Stimulated activated CD4-positive, alpha-beta T cell treated with anti-CD3 and anti-CD28 coated beads, Interleukin-15, amount 100 ng/mL, for 48 hours (primary cell): Measurements from ENCODE around the gene GRID1.
"Not testable (repeated sequence)": the region's sequence is repeated elsewhere in the genome, so short reads cannot be mapped to it uniquely, and the experiment has no call there.

Experiments
- DNase-seq, 2 donors: peaks; one replicate each; pipeline ENCODE4 v3.0.0-alpha.2; 2020; ENCODE audit warnings: low read depth in 2 of 2

Gene GRID1

DNA sequence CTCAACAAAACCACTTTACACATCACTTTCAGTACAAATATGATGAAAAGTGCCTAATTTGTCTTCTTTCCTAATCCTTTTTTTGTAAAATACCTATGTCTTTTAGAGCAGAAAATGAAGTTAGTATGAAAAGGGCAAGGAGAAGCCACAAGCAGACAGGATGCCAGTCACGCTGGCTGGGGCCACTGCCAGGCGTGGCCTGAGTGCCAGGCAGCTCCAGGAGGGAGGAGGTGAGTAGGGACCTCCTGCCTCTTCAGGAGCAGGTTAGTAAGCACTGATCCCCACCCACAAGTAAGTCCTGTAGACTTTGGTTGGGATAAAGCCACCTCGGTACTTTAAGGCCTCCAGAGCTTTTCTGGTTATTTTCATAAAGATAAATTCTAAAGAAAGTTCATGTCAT lies 432.0 kb downstream of the GRID1 start:
- DNase-seq = no peak

DNA sequence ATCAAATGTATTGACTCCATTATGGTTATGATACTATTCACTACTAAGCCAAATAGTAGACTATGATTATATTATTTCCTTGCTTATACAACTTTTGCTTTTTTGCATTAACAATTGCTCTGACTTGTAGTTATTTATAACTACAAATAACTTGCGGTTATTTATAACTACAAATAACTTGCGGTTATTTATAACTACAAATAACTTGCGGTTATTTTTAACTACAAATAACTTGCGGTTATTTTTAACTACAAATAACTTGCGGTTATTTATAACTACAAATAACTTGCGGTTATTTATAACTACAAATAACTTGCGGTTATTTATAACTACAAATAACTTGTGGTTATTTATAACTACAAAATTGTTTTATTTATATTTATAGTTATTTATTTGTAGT lies 436.6 kb downstream of the GRID1 start:
- not testable (repeated sequence) for DNase-seq

GRCh38 chr10:85927952-85928665 lies 438.5 kb downstream of the GRID1 start:
- no peak for DNase-seq

GRCh38 chr10:85926986-85927385 lies 439.6 kb downstream of the GRID1 start:
- DNase-seq = no peak

GRCh38 chr10:85926136-85926535 lies 440.5 kb downstream of the GRID1 start:
- DNase-seq = no peak

DNA sequence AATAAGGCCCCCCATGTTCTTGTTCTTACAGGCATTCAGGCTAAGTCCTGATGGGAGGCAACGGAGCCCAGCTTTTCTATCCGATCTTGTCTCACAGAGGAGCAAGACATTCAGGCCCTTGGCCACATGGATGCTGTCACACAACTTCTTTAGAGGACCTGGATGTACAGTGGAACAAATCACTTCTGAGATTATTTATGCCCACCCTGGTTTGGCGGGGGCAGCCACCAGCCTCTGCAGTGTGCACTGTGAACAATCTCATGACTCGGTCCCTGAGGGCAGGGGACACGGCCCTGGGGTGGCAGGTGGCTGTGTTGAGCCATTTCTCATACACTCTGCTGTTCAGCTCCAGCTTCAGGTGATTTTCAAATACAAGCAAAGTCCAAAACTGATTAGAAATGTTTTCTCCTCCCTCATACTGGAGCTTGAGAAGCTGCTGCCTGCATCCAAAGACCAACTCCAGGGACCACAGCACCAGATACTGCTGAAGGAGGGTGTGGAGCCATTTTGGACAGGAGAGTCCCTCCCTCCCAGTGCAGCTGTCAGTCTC lies 441.3 kb downstream of the GRID1 start:
- no peak for DNase-seq

DNA sequence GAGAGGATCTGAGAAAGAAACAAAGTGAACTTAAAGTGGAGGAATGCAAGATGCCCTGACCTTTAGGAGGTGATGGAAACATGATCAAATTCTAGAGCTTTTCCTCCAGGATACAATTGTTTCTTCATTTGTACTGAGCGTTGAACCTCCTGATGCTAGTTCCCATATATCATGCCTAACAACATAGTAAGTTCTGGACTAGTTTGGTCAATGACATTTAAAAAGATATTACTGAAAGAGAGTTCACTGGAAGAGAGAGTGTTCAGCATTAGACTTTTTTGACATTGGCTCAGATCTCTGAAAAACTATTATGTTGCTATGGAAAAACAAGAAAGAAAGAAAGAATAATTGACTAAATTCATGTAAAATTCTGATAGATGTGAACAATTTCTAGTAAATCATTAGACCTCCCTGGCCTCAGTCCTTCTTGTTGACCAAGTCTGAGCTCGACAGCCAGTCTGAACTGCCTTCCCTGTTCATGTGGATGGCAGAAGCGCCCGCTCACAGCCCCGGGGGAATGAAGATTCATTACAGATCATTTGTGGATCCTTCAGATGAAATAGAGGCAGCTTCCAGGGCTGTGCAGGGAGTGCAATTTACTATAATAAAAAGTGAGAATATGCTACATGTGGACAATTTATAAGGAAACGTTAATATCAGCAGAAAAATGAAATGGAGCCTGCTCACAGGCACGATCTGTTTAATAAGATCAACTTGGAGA lies 442.1 kb downstream of the GRID1 start:
- no peak for DNase-seq

DNA sequence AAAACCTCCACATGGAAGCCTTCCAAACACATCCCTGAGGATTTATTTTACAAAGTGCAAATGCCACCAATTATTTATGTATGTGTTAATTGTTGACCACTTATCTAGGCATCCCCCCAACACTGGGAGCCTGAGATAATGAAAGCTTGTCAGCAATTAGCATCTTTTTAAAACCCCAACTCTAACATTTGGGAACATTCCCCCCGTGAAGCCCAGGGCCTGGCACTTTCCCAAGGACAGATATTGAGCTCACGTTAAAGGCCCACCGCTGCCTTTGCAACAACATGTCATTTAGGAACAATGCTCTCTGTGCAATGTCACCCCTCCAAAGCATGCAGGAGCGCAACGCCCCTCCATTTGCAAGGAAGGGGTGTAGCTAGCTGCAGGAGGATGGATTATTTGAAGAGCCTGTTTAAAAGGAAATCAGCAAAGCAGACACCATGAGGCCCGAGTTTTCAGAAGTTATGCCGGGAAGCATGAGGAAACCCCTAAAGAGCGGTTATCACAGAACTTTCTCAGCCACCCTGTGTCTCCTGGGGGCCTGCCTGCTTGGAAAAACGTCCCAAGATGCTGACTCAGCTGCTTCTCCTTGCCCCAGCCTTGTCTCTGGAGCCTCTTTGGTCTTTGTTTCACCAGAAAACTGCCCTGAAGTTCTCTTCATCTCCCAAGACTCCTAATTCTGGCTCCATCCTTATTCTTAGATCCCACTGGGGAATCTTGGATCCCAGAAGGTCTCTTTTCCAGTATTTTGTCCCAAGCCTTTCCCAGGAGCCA lies 444.1 kb downstream of the GRID1 start:
- DNase-seq = no peak

DNA sequence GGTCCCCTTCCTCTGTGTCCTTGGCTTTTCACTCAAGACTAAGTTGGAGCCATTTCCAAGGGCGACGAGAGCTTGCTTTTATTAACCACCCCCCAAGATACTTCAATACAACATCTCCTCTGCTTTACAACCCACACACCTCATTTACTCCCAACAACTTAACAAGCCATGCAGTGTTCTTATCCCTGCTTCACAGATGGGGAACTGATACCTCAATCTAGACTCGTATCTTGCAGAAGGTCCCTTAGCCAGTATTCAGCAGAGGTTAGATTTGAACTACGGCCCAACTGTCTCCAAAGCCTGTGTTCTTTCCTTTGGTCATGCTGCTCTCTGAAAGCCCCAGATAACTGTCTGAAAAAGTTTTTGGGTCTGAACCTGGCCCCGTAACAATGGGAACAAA lies 444.8 kb downstream of the GRID1 start:
- no peak for DNase-seq

- DNase-seq = no peak
Measured at GRCh38 chr10:85920311-85920710, 446.3 kb downstream of the GRID1 start.

GRCh38 chr10:85919491-85920021 lies 447.0 kb downstream of the GRID1 start:
- no peak for DNase-seq

DNA sequence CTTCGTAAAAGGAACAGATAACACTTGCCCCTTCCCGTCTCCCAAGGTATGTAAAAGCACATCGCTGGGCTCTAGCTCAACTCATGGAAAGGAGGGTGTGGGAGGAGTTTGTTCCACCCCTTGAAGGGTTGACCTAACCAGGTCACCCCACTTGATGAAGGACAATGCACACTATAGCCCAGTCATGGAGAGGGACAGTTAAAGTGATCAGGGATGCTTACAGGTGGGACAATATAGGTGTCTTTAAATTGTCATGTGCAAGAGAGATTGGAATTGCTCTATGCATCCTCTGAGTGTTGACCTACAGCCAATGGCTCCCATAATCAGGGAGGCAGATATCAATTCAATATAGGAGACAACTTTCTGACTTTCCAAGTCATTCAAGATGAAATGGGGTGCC lies 448.2 kb downstream of the GRID1 start:
- DNase-seq = no peak

GRCh38 chr10:85917601-85918000 lies 449.0 kb downstream of the GRID1 start:
- no peak for DNase-seq

GRCh38 chr10:85916994-85917573 lies 449.5 kb downstream of the GRID1 start:
- no peak for DNase-seq

GRCh38 chr10:85916286-85916685 lies 450.3 kb downstream of the GRID1 start:
- no peak for DNase-seq

DNA sequence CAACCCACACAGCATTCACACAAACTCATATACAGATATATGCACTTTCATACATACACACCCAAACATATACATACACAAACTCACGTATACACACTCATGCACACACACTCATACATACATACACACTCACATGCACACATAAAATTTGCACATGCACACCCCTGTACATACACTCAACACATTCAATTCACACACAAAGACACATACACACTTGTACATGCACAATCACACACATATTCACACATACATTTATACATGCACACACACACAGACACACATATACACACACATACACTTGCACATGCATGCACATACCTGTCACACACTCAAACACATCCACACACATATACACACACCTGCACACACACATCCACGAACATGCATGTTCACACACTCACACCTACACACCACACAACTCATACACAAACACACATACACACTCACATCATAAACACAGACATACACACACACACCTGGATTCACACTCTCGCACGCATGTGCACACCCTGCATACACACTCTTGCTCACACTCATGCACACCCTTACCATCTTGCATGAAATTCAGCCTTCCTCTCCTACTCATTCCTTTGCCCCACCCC lies 451.2 kb downstream of the GRID1 start:
- no peak for DNase-seq

GRCh38 chr10:85914720-85915119 lies 451.9 kb downstream of the GRID1 start:
- DNase-seq = no peak

DNA sequence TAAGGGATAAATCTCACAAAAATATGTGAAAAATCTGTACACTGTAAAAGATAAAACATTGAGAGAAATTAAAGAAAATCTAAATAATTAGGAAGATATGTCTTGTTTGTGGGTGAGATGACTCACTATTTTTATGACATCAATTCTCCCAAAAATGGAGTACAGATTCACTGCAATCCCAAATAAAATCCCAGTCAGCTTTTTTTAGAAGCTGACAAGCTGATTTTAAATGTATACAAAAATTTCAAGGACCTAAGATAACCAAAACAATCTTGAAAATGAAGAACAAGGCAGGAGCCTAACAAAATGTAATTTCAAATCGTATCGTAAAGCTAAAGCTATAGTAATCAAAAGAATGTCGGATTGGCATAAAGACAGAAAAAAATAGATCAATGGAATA lies 458.1 kb downstream of the GRID1 start:
- DNase-seq = no peak

GRCh38 chr10:85902051-85902450 lies 464.5 kb downstream of the GRID1 start:
- DNase-seq = no peak

DNA sequence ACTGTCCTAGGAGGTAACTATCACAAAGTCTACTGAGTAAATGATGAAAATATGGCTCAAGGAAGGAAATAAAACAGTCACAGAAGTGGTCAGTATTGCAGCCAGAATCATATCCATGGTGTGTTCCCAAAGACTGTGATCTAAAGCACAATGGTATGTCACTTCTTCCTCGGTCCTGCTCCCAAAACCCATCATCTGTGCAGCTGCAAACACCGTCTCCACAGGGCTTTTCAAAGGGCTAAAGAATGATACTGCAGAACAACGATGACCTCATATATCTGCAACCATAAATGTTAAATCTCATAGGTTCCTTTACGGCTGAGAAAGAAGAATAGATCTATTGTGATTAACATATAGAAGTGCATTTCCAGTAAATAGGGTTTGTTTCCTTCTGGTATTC lies 465.0 kb downstream of the GRID1 start:
- no peak for DNase-seq

GRCh38 chr10:85900487-85900886 lies 466.1 kb downstream of the GRID1 start:
- DNase-seq = no peak
